Measurements from ENCODE around the gene ARRDC2.
A peak's percentile ranks its signal among the peaks of the same experiment; 100 is the strongest.

DNA sequence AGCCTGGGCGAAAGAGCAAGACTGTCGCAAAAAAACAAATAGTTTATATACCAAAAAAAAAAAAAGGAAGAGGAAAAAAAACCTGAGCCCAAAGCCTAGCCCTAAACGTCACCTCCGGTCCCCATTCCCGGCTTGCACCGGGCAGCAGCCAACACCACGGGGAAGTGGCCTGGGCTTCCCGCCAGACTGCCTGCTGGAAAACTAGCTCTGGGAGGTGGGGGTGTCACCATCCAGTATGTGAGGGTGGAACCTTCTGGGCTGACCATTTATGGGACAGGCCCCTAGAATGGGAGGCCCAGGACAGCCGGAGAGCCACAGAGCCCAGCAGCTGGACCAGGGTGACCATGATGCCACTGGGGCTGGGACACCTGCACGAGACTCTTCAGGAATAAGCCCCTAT, 41.4 kb downstream of the ARRDC2 start:
- TF ChIP-seq, protein P1, sequence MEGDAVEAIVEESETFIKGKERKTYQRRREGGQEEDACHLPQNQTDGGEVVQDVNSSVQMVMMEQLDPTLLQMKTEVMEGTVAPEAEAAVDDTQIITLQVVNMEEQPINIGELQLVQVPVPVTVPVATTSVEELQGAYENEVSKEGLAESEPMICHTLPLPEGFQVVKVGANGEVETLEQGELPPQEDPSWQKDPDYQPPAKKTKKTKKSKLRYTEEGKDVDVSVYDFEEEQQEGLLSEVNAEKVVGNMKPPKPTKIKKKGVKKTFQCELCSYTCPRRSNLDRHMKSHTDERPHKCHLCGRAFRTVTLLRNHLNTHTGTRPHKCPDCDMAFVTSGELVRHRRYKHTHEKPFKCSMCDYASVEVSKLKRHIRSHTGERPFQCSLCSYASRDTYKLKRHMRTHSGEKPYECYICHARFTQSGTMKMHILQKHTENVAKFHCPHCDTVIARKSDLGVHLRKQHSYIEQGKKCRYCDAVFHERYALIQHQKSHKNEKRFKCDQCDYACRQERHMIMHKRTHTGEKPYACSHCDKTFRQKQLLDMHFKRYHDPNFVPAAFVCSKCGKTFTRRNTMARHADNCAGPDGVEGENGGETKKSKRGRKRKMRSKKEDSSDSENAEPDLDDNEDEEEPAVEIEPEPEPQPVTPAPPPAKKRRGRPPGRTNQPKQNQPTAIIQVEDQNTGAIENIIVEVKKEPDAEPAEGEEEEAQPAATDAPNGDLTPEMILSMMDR (IDR thresholded peaks at IDR 0.05): no peak
- TF ChIP-seq POLR2A (IDR thresholded peaks at IDR 0.05): peak in 1 of 2 donors; percentile 63
